ENCODE results near the gene NAV2.

DNA sequence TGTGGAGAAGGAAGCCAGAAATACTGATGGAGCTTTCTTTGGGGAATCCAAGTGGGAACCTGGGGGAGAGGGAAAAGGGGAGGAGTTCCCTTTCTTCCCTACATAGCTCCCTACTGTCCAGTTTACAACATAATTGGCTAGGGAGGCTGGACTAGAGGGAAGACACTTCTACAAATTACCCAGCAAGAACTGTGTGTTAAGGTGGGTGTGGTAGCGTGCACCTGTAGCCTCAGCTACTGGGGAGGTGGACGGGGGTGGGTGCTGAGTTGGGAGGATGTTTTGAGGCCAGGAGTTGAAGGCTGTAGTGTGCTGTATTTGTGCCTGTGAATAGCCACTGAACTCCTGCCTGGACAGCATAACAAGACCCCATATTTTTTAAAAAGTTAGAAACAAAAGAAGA is 74.0 kb downstream of the NAV2 start:
- TF ChIP-seq EZH2 (IDR thresholded peaks at IDR 0.05), result no peak
- no peak for TF ChIP-seq POLR2AphosphoS5 (IDR thresholded peaks at IDR 0.05; ENCODE audit: borderline replicate concordance, low read depth, low read length)
- no peak for TF ChIP-seq FOXP2 (optimal IDR thresholded peaks at IDR 0.05; ENCODE audit: control extremely low read depth, extremely low read length, insufficient read depth)

All from SK-N-MC (cell line).